ENCODE data around the gene CCSER1. TPM values are rescaled to one million over a fixed set of nuclear protein-coding genes. Genes with fewer than 3 reads are reported as not detected.

The CCSER1 gene
- total RNA-seq, 2 experiments from 2014 or later: not detected

- no peak overlapping the region for H3K4me3 ChIP-seq (ENCODE audit: low read depth, low read length, poor library complexity, severe bottlenecking)
- H3K36me3 ChIP-seq (ENCODE audit: insufficient read depth, low read length): no peaks in the 10 kb centered on the region
- no peaks in the 10 kb centered on the region for H3K79me2 ChIP-seq (ENCODE audit: insufficient read depth, low read depth, low read length)
These were observed 42.3 kb upstream of the CCSER1 start for GRCh38 chr4:90084967-90085295.

GRCh38 chr4:90093526-90093925 is 33.7 kb upstream of the CCSER1 start:
- ChIA-PET POLR2A (no interaction called here), CTCF (ENCODE audit: unreplicated experiment) (no interaction called here)
- Histone ChIP-seq H3K9me3 (ENCODE audit: low read length) (no peaks in the 10 kb centered on the region), H3K4me3 (ENCODE audit: low read depth, low read length, poor library complexity, severe bottlenecking) (no peak overlapping the region), H3K4me2 (ENCODE audit: low read length) (no peak overlapping the region), H3K4me1 (ENCODE audit: insufficient read depth, low read length, poor library complexity, severe bottlenecking) (no peaks in the 10 kb centered on the region), H3K79me2 (ENCODE audit: insufficient read depth, low read depth, low read length) (no peaks in the 10 kb centered on the region), H2AFZ (ENCODE audit: low read length) (no peak overlapping the region), H3K27ac (ENCODE audit: low read depth, low read length, poor library complexity, severe bottlenecking) (no peak overlapping the region), H4K20me1 (ENCODE audit: insufficient read depth, low read length) (no peaks in the 10 kb centered on the region), H3K9me2 (ENCODE audit: insufficient read depth, low read length) (no peaks in the 10 kb centered on the region), H3K36me3 (ENCODE audit: insufficient read depth, low read length) (no peaks in the 10 kb centered on the region)
- DNase-seq (ENCODE audit: low spot score): no peak
- intact Hi-C loops (cut with micrococcal nuclease; ENCODE audit: unreplicated experiment): no loop called here
- no TSS peak for BruUV-seq (replicated peaks)
- no peak for TF ChIP-seq EZH2phosphoT487 (IDR thresholded peaks at IDR 0.05; ENCODE audit: borderline replicate concordance, low read depth, low read length)
- no peak for TF ChIP-seq CTCF (conservative IDR thresholded peaks at IDR 0.05; ENCODE audit: low read length)

More at GRCh38 chr4:90084967-90085295, 42.3 kb upstream of the CCSER1 start:
- no peaks in the 10 kb centered on the region for H3K9me2 ChIP-seq (ENCODE audit: insufficient read depth, low read length)
- H3K27ac ChIP-seq (ENCODE audit: low read depth, low read length, poor library complexity, severe bottlenecking): no peak overlapping the region
- H3K9me3 ChIP-seq (ENCODE audit: low read length): no peaks in the 10 kb centered on the region
- ChIA-PET POLR2A (no interaction called here), CTCF (ENCODE audit: unreplicated experiment) (no interaction called here)
- H3K4me2 ChIP-seq (ENCODE audit: low read length): no peak overlapping the region
- DNase-seq (ENCODE audit: low spot score): no peak
- BruUV-seq (replicated peaks): no TSS peak
- intact Hi-C loops (cut with micrococcal nuclease; ENCODE audit: unreplicated experiment): no loop called here
- H3K4me1 ChIP-seq (ENCODE audit: insufficient read depth, low read length, poor library complexity, severe bottlenecking): no peaks in the 10 kb centered on the region
- no peak overlapping the region for H2AFZ ChIP-seq (ENCODE audit: low read length)
- no peaks in the 10 kb centered on the region for H4K20me1 ChIP-seq (ENCODE audit: insufficient read depth, low read length)
- TF ChIP-seq CTCF (conservative IDR thresholded peaks at IDR 0.05; ENCODE audit: low read length): no peak
- TF ChIP-seq EZH2phosphoT487 (IDR thresholded peaks at IDR 0.05; ENCODE audit: borderline replicate concordance, low read depth, low read length): no peak

- no peaks in the 10 kb centered on the region for H3K79me2 ChIP-seq (ENCODE audit: insufficient read depth, low read depth, low read length)
- H3K4me1 ChIP-seq (ENCODE audit: insufficient read depth, low read length, poor library complexity, severe bottlenecking): no peaks in the 10 kb centered on the region
- no peaks in the 10 kb centered on the region for H3K9me3 ChIP-seq (ENCODE audit: low read length)
- no peak overlapping the region for H3K27ac ChIP-seq (ENCODE audit: low read depth, low read length, poor library complexity, severe bottlenecking)
- BruUV-seq (replicated peaks): no TSS peak
- ChIA-PET POLR2A (no interaction called here), CTCF (ENCODE audit: unreplicated experiment) (no interaction called here)
- no peak overlapping the region for H2AFZ ChIP-seq (ENCODE audit: low read length)
- H3K9me2 ChIP-seq (ENCODE audit: insufficient read depth, low read length): no peaks in the 10 kb centered on the region
- DNase-seq (ENCODE audit: low spot score): no peak
- no peak overlapping the region for H3K4me3 ChIP-seq (ENCODE audit: low read depth, low read length, poor library complexity, severe bottlenecking)
- TF ChIP-seq CTCF (conservative IDR thresholded peaks at IDR 0.05; ENCODE audit: low read length) (no peak), EZH2phosphoT487 (IDR thresholded peaks at IDR 0.05; ENCODE audit: borderline replicate concordance, low read depth, low read length) (no peak)
- H3K36me3 ChIP-seq (ENCODE audit: insufficient read depth, low read length): no peaks in the 10 kb centered on the region
- H4K20me1 ChIP-seq (ENCODE audit: insufficient read depth, low read length): no peaks in the 10 kb centered on the region
- no peak overlapping the region for H3K4me2 ChIP-seq (ENCODE audit: low read length)
- intact Hi-C loops (cut with micrococcal nuclease; ENCODE audit: unreplicated experiment): no loop called here
These were observed 32.2 kb upstream of the CCSER1 start for GRCh38 chr4:90095000-90095399.
